CD4-positive, alpha-beta T cell (primary cell): ENCODE measurements around the gene IER5. TPM values are rescaled to one million over a fixed set of nuclear protein-coding genes. Genes with fewer than 3 reads are reported as not detected.

Source experiments
- ATAC-seq: fragments of 200-7000 bp; cut with Tn5 transposase; one replicate; pipeline ENCODE4 v1.10.0; 2022; ENCODE audit warnings: mild to moderate bottlenecking; ENCODE audit not compliant: poor library complexity
- CTCF ChIA-PET: fragments of 350-600 bp; sonication (Branson Sonifier 250); formaldehyde crosslinking; loops from one replicate; lab custom pipeline; 2021; ENCODE audit warnings: antibody characterized with exemption, inconsistent platforms; lab: Charles Lee
- POLR2A ChIA-PET: fragments of 350-600 bp; sonication (Branson Sonifier 250); formaldehyde crosslinking; loops from one replicate; lab custom pipeline; 2021; ENCODE audit warnings: antibody characterized with exemption, inconsistent platforms; lab: Charles Lee
- DNase-seq, 14 experiments: peaks; one replicate each; pipeline ENCODE4 v3.0.0-alpha.2; 2013 to 2020; ENCODE audit warnings: mixed read lengths in 2 of 14
- H3K27ac ChIP-seq, 2 donors: one replicate each; pipeline versions ENCODE4 v1.5.1 to v1.7.0; 2013; ENCODE audit warnings: low read length in 2 of 2, low read depth in 1 of 2, mild to moderate bottlenecking in 1 of 2
- H3K27me3 ChIP-seq, 2 experiments: 1 replicate in 1 of 2; 2 replicates in 1 of 2; pipeline versions ENCODE4 v1.6.1 to v1.7.0; 2013; ENCODE audit warnings: low read length in 2 of 2, control low read depth in 1 of 2, mild to moderate bottlenecking in 1 of 2, moderate library complexity in 1 of 2; ENCODE audit not compliant: insufficient read depth in 2 of 2, control insufficient read depth in 1 of 2
- H3K36me3 ChIP-seq: one replicate; pipeline ENCODE4 v1.6.1; 2013; ENCODE audit warnings: low read length, control low read depth; ENCODE audit not compliant: insufficient read depth
- H3K4me1 ChIP-seq: one replicate; pipeline ENCODE4 v1.6.1; 2013; ENCODE audit warnings: low read length, control low read depth; ENCODE audit not compliant: insufficient read depth
- H3K4me3 ChIP-seq: one replicate; pipeline ENCODE4 v1.5.1; 2013; ENCODE audit warnings: mild to moderate bottlenecking, low read length, moderate library complexity
- H3K9me3 ChIP-seq, 2 experiments: 1 replicate in 1 of 2; 2 replicates in 1 of 2; pipeline versions ENCODE4 v1.6.1 to v1.7.0; 2013; ENCODE audit warnings: low read length in 2 of 2, mild to moderate bottlenecking in 2 of 2, control low read depth in 1 of 2, moderate library complexity in 1 of 2; ENCODE audit not compliant: control insufficient read depth in 1 of 2, insufficient read depth in 1 of 2
- H3K27ac Mint-ChIP-seq: one replicate; pipeline ENCODE4 v1.8.0; 2020; ENCODE audit warnings: mixed read lengths
- H3K27me3 Mint-ChIP-seq: one replicate; pipeline ENCODE4 v1.8.0; 2021; ENCODE audit warnings: mixed read lengths
- H3K36me3 Mint-ChIP-seq: one replicate; pipeline ENCODE4 v1.8.0; 2021; ENCODE audit warnings: low read depth, mixed read lengths
- H3K4me1 Mint-ChIP-seq: one replicate; pipeline ENCODE4 v1.8.0; 2021; ENCODE audit warnings: low read depth, mixed read lengths
- H3K4me3 Mint-ChIP-seq: one replicate; pipeline ENCODE4 v1.8.0; 2020; ENCODE audit warnings: mild to moderate bottlenecking, mixed read lengths
- H3K9me3 Mint-ChIP-seq: one replicate; pipeline ENCODE4 v1.8.0; 2020; ENCODE audit warnings: mixed read lengths
- CTCF ChIP-seq: fragments of 200-600 bp; IDR thresholded peaks from one replicate; pipeline ENCODE4 v1.8.0; 2022; ENCODE audit warnings: antibody characterized with exemption, mild to moderate bottlenecking
- intact Hi-C, 2 experiments: fragments of 100-400 bp; cut with DNase I in 1 of 2; cut with micrococcal nuclease in 1 of 2; formaldehyde crosslinking; loops; one replicate each; pipeline versions ENCODE4 v1.15.1 to v1.9.0; 2023 to 2025; cut with DNase I, micrococcal nuclease
- total RNA-seq, 174 experiments: library from RNA in 2 of 174; stranded (reverse) in 2 of 174; gene quantifications; one replicate each; pipeline ENCODE4 v1.2.3 and lab custom pipeline; 2021 to 2026

IER5 gene
- total RNA-seq, 2 experiments from 2014 or later: 53.8 to 54.1 TPM

DNA sequence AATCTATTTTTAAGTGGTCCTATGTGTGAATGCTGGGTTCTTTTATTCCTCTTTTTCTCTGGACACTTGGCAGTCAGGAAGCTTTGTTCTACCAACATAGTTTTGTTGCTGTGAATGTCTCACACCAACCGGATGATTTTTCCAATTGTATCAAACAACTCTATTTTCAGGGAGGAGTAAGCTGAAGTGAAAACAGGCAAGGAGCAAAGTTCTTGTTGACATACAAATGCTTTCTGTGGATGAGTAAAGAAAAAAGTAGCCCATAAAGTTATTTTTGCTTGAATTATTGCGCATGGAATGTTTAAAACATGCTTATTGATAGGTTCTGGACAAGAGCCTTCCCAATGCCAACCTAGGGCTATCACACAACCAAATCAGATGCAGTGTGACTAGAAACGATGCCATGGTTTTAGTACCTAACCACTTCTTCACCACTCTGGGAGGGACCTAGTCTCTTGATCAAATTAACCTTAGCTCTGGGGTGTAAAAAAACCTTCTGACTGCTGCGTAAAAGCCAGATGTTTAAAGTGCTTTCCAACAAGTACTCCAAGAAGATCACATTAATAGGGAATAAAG lies 4.5 kb downstream of the IER5 start:
- Mint-ChIP-seq H3K9me3 (no peaks in the 10 kb centered on the region), H3K27me3 (no peaks in the 10 kb centered on the region), H3K4me3 (no peak overlapping the region), H3K4me1 (peaks cover 40% of the 10 kb centered on the region), H3K27ac (peak overlapping the region; percentile 28), H3K36me3 (peaks cover 18% of the 10 kb centered on the region)
- DNase-seq (no peak), ATAC-seq (no peak)
- Histone ChIP-seq H3K4me1 (peaks cover 10% of the 10 kb centered on the region), H3K27me3 (no peaks in the 10 kb centered on the region), H3K36me3 (peaks cover 12% of the 10 kb centered on the region), H3K4me3 (no peak overlapping the region), H3K9me3 (no peaks in the 10 kb centered on the region), H3K27ac (no peak overlapping the region)
- intact Hi-C loops: loop anchor here in 1 of 2 experiments (10.0 kb wide), 1 partner anchor 1208 kb away; the partner anchor contains the start of gene TOR1AIP1
- CTCF ChIA-PET: interaction anchor here (1.1 to 4.3 kb wide), 3 partner anchors 11 to 71 kb away, joined by 3 to 31 read pairs (median 6); partner anchors contain the start of gene STX6
- POLR2A ChIA-PET: interaction anchor here (6.5 kb wide), 1 partner anchor 10 kb away, joined by 231 read pairs; no protein-coding TSS in a partner anchor
- no peak for TF ChIP-seq CTCF

DNA sequence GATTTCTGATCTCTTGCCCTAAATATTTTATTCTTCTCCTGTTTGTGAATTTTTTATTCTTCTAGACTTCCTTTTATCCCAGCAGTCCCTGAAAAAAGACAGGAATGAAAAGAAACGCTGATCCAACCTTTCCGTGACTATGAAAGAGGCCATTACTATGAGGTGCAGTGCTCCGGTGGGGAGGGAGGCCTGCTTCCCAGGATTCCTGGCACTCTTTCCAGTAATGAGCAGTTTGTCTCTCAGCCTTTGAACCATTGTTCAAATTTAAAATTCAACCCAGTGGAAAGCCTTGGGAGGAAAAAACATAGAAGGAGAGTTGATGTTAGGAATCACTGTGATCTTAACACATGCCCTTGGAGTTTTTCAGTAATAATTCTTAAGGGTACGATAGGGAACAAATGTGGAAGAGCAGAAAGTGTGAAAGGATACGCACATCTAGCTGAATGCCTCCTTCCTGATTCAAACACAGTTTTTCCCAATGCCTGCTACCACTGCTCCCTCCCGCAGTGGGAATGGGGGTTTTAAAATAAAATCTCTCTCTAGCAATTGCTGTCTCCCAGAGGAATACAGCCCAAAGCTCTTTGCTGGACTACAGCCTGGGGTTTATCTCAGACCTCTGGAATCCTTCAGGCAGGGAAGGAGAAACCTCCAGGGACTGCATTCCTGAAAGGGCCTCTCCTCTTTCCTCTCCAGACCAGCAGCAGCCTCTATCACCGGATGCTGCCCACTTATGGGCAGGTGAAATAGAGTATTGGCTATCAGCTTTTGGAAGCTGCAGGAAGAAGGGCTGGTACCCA lies 6.1 kb downstream of the IER5 start:
- no peaks in the 10 kb centered on the region for H3K9me3 Mint-ChIP-seq
- H3K36me3 Mint-ChIP-seq: peaks cover 12% of the 10 kb centered on the region
- ChIA-PET POLR2A (interaction anchor here (0.6 to 3.8 kb wide), 2 partner anchors 10 to 61 kb away, joined by 5 to 18 read pairs; no protein-coding TSS in a partner anchor), CTCF (interaction anchor here (1.1 kb wide), 1 partner anchor 11 kb away, joined by 3 read pairs; no protein-coding TSS in a partner anchor)
- Histone ChIP-seq H3K27me3 (no peaks in the 10 kb centered on the region), H3K4me1 (peaks cover 16% of the 10 kb centered on the region), H3K9me3 (no peaks in the 10 kb centered on the region), H3K27ac (no peak overlapping the region), H3K4me3 (no peak overlapping the region), H3K36me3 (peaks cover 12% of the 10 kb centered on the region)
- DNase-seq (no peak), ATAC-seq (no peak)
- TF ChIP-seq CTCF: no peak
- no peaks in the 10 kb centered on the region for H3K27me3 Mint-ChIP-seq
- no peak overlapping the region for H3K4me3 Mint-ChIP-seq
- H3K4me1 Mint-ChIP-seq: peaks cover 46% of the 10 kb centered on the region
- intact Hi-C loops: loop anchor here in 1 of 2 experiments (10.0 kb wide), 1 partner anchor 1210 kb away; the partner anchor contains the start of gene TOR1AIP1
- no peak overlapping the region for H3K27ac Mint-ChIP-seq

- no peaks in the 10 kb centered on the region for H3K9me3 ChIP-seq
- Mint-ChIP-seq H3K4me1 (peaks cover 47% of the 10 kb centered on the region), H3K27me3 (no peaks in the 10 kb centered on the region), H3K27ac (no peak overlapping the region), H3K4me3 (no peak overlapping the region), H3K36me3 (peaks cover 6% of the 10 kb centered on the region), H3K9me3 (no peaks in the 10 kb centered on the region)
- POLR2A ChIA-PET: interaction anchor here (3.8 kb wide), 1 partner anchor 10 kb away, joined by 18 read pairs; no protein-coding TSS in a partner anchor
- peaks cover 22% of the 10 kb centered on the region for H3K4me1 ChIP-seq
- TF ChIP-seq CTCF: no peak
- intact Hi-C loops: loop anchor here in 1 of 2 experiments (10.0 kb wide), 1 partner anchor 1210 kb away; the partner anchor contains the start of gene TOR1AIP1
- H3K27me3 ChIP-seq: no peaks in the 10 kb centered on the region
- ATAC-seq: no peak
- peaks cover 12% of the 10 kb centered on the region for H3K36me3 ChIP-seq
- no peak for DNase-seq
- no peak overlapping the region for H3K27ac ChIP-seq
- CTCF ChIA-PET: interaction anchor here (1.1 kb wide), 1 partner anchor 10 kb away, joined by 3 read pairs; no protein-coding TSS in a partner anchor
- H3K4me3 ChIP-seq: no peak overlapping the region
Observed at GRCh38 chr1:181095260-181095659, 6.8 kb downstream of the IER5 start.
